ENCODE measurements around the gene TUBB2A. TPM values are rescaled to one million over a fixed set of nuclear protein-coding genes. Genes with fewer than 3 reads are reported as not detected.

The TUBB2A gene
- total RNA-seq, 6 experiments from 2014 or later, result 32.8 to 136 (median 83.8) TPM

DNA sequence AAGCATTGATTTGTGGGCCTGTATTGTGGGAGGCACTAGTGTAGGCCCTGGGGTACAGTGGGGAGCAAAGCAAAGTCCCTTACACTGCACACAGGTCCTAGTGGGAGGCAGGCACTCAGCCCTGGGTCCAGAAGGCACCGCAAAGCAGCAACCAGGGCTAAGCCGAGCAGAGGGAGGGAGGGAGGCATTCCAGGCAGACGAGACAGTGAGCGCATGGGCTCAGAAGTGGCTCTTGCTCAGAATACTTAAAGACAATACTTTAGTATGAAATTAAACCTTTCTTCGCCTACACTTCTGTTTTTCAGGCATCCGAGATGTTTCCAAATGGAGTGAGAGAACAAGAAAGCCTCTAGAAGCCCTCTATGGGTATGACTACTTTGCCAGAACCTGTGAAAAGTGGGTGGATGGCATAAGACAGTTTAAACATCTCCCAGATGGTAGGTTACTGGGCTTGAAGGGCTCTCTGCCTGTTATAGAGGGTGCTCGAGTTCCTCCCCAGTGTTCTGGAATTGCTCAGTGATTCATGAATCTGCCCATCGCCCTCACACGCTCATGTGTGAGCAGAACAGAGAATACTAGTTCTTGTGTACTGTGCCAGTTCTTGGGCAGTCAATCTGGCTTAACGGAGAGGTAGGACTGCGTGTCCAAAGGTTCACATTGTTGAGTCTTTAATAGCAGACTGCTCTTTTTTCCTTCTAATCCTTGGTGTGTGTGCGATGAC lies 20.1 kb downstream of the TUBB2A start:
- peaks cover 0 to 25% (median 7%) of the 10 kb centered on the region in 4 donors for H3K36me3 ChIP-seq
- no peak for TF ChIP-seq POLR2A (IDR thresholded peaks at IDR 0.05)
- TF ChIP-seq, protein P1, sequence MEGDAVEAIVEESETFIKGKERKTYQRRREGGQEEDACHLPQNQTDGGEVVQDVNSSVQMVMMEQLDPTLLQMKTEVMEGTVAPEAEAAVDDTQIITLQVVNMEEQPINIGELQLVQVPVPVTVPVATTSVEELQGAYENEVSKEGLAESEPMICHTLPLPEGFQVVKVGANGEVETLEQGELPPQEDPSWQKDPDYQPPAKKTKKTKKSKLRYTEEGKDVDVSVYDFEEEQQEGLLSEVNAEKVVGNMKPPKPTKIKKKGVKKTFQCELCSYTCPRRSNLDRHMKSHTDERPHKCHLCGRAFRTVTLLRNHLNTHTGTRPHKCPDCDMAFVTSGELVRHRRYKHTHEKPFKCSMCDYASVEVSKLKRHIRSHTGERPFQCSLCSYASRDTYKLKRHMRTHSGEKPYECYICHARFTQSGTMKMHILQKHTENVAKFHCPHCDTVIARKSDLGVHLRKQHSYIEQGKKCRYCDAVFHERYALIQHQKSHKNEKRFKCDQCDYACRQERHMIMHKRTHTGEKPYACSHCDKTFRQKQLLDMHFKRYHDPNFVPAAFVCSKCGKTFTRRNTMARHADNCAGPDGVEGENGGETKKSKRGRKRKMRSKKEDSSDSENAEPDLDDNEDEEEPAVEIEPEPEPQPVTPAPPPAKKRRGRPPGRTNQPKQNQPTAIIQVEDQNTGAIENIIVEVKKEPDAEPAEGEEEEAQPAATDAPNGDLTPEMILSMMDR (IDR thresholded peaks at IDR 0.05), result no peak
- H3K27ac ChIP-seq, result peak overlapping the region; percentile 60 to 77 (median 71)
- intact Hi-C loops (cut with DNase I), result no loop called here
- H3K27me3 ChIP-seq, result no peaks in the 10 kb centered on the region
- peak in 2 of 3 donors; percentile 29 to 62 for DNase-seq
- ATAC-seq, result peak; percentile 41 to 59 (median 44)
- WGBS (ENCODE audit: insufficient coverage, low coverage, low lambda C conversion rate, missing lambda C conversion rate), result 60% methylated on average over 12 of the region's 12 CpGs
- no peak overlapping the region for H3K4me3 ChIP-seq
- H3K4me1 ChIP-seq, result peaks cover 0 to 62% (median 28%) of the 10 kb centered on the region in 4 donors
- H3K9me3 ChIP-seq, result no peaks in the 10 kb centered on the region

DNA sequence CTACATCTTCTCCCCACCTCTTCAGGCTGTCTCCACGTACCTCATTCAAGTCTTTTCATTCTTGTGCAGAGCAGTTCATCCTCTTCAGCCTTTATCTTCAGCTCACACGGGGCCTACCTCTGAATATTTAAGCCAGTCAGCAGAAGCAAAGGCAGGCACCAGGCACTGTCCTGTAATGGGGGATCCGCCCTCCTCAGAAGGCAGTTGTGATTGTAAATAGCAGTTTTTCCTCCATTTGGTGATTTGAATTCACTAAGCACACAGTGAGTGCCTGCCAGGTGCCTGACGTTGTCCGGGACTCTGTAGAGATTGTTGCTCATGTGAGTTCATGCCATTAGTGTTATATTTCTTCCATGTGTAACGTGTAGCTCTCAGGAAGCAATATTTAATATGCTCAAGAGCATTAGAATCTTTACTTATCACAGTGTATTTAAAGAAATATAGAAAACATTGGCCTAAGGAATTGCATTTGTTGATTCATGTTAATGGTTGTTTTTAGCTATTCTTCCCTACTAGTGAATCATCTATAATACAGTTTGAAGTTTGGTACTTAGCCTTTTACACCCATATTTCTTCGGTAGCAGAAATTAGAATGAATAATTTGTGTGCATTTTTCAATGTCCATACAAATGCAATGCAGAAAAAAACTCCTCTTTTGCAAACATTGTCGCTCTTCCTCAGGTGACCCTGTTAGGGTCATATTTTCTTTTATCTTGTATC lies 20.9 kb downstream of the TUBB2A start:
- 30% methylated on average over 8 of the region's 8 CpGs for WGBS (ENCODE audit: insufficient coverage, low coverage, low lambda C conversion rate, missing lambda C conversion rate)
- no peak for TF ChIP-seq POLR2A (IDR thresholded peaks at IDR 0.05)
- TF ChIP-seq, protein P1 (IDR thresholded peaks at IDR 0.05), result no peak
- H3K9me3 ChIP-seq, result no peaks in the 10 kb centered on the region
- no peaks in the 10 kb centered on the region for H3K27me3 ChIP-seq
- H3K36me3 ChIP-seq, result peaks cover 0 to 19% (median 5%) of the 10 kb centered on the region in 4 donors
- DNase-seq (no peak), ATAC-seq (peak in 1 of 4 donors; percentile 1)
- intact Hi-C loops (cut with DNase I), result no loop called here
- H3K4me1 ChIP-seq, result peaks cover 0 to 60% (median 28%) of the 10 kb centered on the region in 4 donors
- peak overlapping the region; percentile 71 to 77 (median 77) for H3K27ac ChIP-seq
- no peak overlapping the region for H3K4me3 ChIP-seq

DNA sequence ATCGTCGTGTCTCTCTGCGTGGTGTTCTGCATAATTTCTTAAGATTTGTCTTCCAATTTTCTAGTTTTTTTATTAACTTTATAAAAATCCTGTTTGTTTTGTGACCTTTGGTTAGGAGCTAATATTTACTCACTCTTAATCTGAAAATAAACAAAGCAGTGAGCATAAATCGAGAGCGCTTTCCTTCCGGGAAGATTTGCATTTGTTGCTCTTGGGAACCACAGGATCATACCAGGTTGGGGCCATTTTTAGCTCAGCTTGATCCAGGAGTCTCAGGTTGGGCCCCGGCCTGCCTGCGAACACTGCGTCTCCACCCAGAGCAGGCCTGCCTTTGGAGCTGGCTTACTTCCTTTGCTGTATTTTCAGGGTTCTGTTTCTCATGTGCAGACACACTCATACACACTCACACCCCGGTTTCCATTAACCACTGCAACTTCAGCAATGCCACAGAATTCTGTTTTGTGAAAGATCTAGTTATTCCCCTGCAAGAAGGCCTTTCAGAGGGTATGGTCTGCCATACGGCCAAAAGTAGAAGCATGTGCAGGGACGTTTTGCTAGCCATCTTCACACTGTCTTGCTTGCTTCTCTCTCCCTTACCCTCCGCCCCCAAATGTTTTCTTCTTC lies 21.6 kb downstream of the TUBB2A start:
- TF ChIP-seq POLR2A (IDR thresholded peaks at IDR 0.05), result no peak
- ATAC-seq, result peak; percentile 51 to 57 (median 52)
- Histone ChIP-seq H3K27me3 (no peaks in the 10 kb centered on the region), H3K4me3 (peak overlapping the region in 2 of 3 donors; percentile 27 to 33), H3K27ac (peak overlapping the region; percentile 71 to 77 (median 77)), H3K36me3 (peaks cover 0 to 17% (median 5%) of the 10 kb centered on the region in 4 donors), H3K4me1 (peaks cover 0 to 60% (median 28%) of the 10 kb centered on the region in 4 donors), H3K9me3 (no peaks in the 10 kb centered on the region)
- peak in 2 of 3 donors; percentile 27 to 67 for DNase-seq
- intact Hi-C loops (cut with DNase I), result no loop called here
- 31% methylated on average over 12 of the region's 13 CpGs for WGBS (ENCODE audit: insufficient coverage, low coverage, low lambda C conversion rate, missing lambda C conversion rate)

DNA sequence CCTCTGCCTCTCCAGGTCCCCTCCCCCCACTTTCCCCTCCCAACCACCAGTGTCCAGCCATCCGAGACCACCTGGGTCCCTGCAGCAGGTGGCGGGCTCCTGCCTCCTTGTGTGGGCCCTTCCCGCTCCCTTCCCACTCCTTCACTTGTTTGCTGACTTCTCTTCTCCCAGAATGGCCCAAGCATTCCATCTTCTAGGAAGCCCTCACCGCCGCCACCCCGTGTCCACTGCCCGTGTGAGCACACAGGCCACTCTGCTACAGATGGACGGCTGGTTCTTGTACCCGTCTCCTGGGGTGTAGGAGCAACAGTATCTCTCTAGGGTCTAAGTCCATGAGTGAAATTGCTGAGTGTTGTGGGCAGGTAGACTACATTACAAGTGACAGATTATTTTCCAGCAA lies 23.8 kb downstream of the TUBB2A start:
- intact Hi-C loops (cut with DNase I), result no loop called here
- no peaks in the 10 kb centered on the region for H3K27me3 ChIP-seq
- peaks cover 0 to 39% (median 19%) of the 10 kb centered on the region in 4 donors for H3K4me1 ChIP-seq
- H3K27ac ChIP-seq, result peak overlapping the region in 2 of 3 donors; percentile 71 to 77
- H3K36me3 ChIP-seq, result peaks cover 0 to 31% (median 13%) of the 10 kb centered on the region in 4 donors
- H3K4me3 ChIP-seq, result peak overlapping the region in 1 of 3 donors; percentile 27
- TF ChIP-seq POLR2A (IDR thresholded peaks at IDR 0.05), result no peak
- TF ChIP-seq, protein P1 (IDR thresholded peaks at IDR 0.05), result peak in 1 of 4 donors; percentile 7
- H3K9me3 ChIP-seq, result no peaks in the 10 kb centered on the region
- 63% methylated on average over 9 of the region's 9 CpGs for WGBS (ENCODE audit: insufficient coverage, low coverage, low lambda C conversion rate, missing lambda C conversion rate)
- DNase-seq (peak in 1 of 3 donors; percentile 44), ATAC-seq (peak; percentile 28 to 69 (median 49))
